BE2C (cell line): ENCODE results near the gene IFNGR2.
"Not testable (repeated sequence)": the region's sequence is repeated elsewhere in the genome, so short reads cannot be mapped to it uniquely, and the experiment has no call there.

ENCODE experiments used
- DNase-seq: peaks from one replicate; pipeline ENCODE4 v3.0.0-alpha.2; 2020
- H3K27me3 ChIP-seq: fragments of 250-450 bp; sonication (Bioruptor Pico); 2 replicates; pipeline ENCODE4 v1.5.1; 2020; ENCODE audit warnings: mild to moderate bottlenecking
- H3K36me3 ChIP-seq: fragments of 250-450 bp; sonication (Bioruptor Pico); 2 replicates; pipeline ENCODE4 v1.5.1; 2020; ENCODE audit warnings: mild to moderate bottlenecking
- H3K4me1 ChIP-seq: fragments of 250-450 bp; sonication (Bioruptor Pico); 2 replicates; pipeline ENCODE4 v1.5.1; 2020
- H3K4me3 ChIP-seq: 2 replicates; pipeline ENCODE4 v1.5.1; 2011; ENCODE audit warnings: low read depth, low read length
- H3K9me3 ChIP-seq: fragments of 250-450 bp; sonication (Bioruptor Pico); 2 replicates; pipeline ENCODE4 v1.5.1; 2020
- TF ChIP-seq, protein P1 (sequence below): IDR thresholded peaks from 2 replicates; pipeline ENCODE4 v1.5.1; 2012; ENCODE audit warnings: mild to moderate bottlenecking, low read depth, low read length

The IFNGR2 gene

DNA sequence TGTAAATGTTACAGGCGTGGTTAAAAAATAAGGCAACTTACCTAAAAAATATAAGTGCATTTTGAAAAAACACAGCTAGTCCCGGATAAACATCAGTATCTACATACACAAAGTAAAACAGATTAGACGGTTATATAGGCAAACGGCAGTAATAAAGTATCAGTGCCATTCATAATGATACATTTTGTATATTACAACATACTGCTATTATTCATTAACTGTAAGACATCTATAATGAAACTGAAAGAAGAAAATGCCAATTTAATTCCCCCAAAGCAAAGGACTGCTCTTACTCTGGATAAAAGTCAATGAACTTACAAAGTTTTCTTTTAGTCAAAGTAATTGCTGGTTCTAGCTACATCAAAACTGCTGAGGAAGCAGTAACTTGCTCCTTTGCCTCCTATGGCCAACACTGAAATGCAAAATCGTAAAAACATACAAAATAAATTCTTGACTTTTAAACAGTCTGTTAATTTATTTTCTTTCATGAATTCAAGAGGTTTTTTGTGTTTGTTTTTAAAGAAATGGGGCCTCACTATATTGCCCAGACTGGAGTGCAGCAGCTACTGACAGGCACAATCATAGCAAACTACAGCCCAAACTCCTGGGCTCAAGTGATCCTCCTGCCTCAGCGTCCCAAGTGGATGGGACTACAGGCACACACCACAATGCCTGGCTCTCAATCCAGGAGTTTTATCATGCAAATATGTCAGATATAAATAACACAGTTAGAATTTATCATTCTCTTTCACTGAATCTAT, 52.7 kb downstream of the IFNGR2 start:
- DNase-seq = no peak
- Histone ChIP-seq H3K36me3 (no peaks in the 10 kb centered on the region; the same call in 1 of the 2 replicates), H3K27me3 (no peaks in the 10 kb centered on the region), H3K4me1 (no peaks in the 10 kb centered on the region; the same call in 1 of the 2 replicates), H3K4me3 (no peak overlapping the region), H3K9me3 (no peaks in the 10 kb centered on the region)
- TF ChIP-seq, protein P1, sequence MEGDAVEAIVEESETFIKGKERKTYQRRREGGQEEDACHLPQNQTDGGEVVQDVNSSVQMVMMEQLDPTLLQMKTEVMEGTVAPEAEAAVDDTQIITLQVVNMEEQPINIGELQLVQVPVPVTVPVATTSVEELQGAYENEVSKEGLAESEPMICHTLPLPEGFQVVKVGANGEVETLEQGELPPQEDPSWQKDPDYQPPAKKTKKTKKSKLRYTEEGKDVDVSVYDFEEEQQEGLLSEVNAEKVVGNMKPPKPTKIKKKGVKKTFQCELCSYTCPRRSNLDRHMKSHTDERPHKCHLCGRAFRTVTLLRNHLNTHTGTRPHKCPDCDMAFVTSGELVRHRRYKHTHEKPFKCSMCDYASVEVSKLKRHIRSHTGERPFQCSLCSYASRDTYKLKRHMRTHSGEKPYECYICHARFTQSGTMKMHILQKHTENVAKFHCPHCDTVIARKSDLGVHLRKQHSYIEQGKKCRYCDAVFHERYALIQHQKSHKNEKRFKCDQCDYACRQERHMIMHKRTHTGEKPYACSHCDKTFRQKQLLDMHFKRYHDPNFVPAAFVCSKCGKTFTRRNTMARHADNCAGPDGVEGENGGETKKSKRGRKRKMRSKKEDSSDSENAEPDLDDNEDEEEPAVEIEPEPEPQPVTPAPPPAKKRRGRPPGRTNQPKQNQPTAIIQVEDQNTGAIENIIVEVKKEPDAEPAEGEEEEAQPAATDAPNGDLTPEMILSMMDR = no peak

DNA sequence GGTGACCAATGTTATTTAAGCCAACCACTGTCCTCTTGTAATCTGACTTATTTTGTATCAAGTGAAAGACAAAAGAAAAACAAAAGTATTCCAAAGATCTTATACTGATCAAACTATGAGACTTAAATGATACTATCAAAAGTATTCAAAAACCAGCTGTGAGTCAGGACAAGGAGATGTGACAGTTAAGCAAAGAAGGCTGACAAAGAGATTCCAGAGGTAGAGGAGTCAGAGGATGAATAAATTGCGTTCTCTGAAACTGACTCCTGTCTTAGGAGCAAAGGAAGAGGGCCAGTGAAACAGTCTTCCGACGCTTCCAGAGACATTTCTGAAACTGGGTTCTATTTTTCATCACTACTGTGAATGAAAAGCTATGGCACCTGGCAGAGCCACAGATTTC, 55.6 kb downstream of the IFNGR2 start:
- Histone ChIP-seq H3K36me3 (no peaks in the 10 kb centered on the region; the same call in none of the 2 replicates), H3K27me3 (no peaks in the 10 kb centered on the region), H3K9me3 (no peaks in the 10 kb centered on the region), H3K4me1 (no peaks in the 10 kb centered on the region), H3K4me3 (no peak overlapping the region)
- TF ChIP-seq, protein P1 = no peak
- DNase-seq = no peak

- no peak for DNase-seq
- H3K27me3 ChIP-seq = no peaks in the 10 kb centered on the region
- no peak overlapping the region for H3K4me3 ChIP-seq
- no peaks in the 10 kb centered on the region; the same call in none of the 2 replicates for H3K36me3 ChIP-seq
- TF ChIP-seq, protein P1 = no peak
- H3K9me3 ChIP-seq = no peaks in the 10 kb centered on the region
- H3K4me1 ChIP-seq = no peaks in the 10 kb centered on the region
Observed at GRCh38 chr21:33461538-33462250, 58.5 kb downstream of the IFNGR2 start.

- H3K9me3 ChIP-seq, H3K4me1 ChIP-seq, H3K27me3 ChIP-seq, H3K36me3 ChIP-seq, H3K4me3 ChIP-seq, DNase-seq: not testable (repeated sequence)
Observed at GRCh38 chr21:33469183-33469582, 66.0 kb downstream of the IFNGR2 start.

- H3K4me1 ChIP-seq = no peaks in the 10 kb centered on the region
- TF ChIP-seq, protein P1 = no peak
- no peaks in the 10 kb centered on the region for H3K27me3 ChIP-seq
- H3K4me3 ChIP-seq = no peak overlapping the region
- DNase-seq = no peak
- H3K9me3 ChIP-seq = no peaks in the 10 kb centered on the region
- H3K36me3 ChIP-seq = no peaks in the 10 kb centered on the region
Observed at GRCh38 chr21:33470701-33471100, 67.5 kb downstream of the IFNGR2 start.

- Histone ChIP-seq H3K9me3 (no peaks in the 10 kb centered on the region), H3K36me3 (no peaks in the 10 kb centered on the region), H3K27me3 (no peaks in the 10 kb centered on the region), H3K4me3 (no peak overlapping the region), H3K4me1 (no peaks in the 10 kb centered on the region)
- no peak for DNase-seq
- TF ChIP-seq, protein P1 = no peak
Observed at GRCh38 chr21:33473344-33473743, 70.1 kb downstream of the IFNGR2 start.
